GM23338 (cell line): ENCODE measurements around the gene SBF2. TPM values are rescaled to one million over a fixed set of nuclear protein-coding genes. Genes with fewer than 3 reads are reported as not detected.

Experiments used
- ATAC-seq: fragments of 200-7000 bp; cut with Tn5 transposase; 3 replicates; pipeline ENCODE4 v1.9.1; 2020
- DNase-seq: peaks from one replicate; pipeline ENCODE4 v3.0.0-alpha.2; 2015; ENCODE audit warnings: low spot score
- H2AFZ ChIP-seq: fragments of 200-600 bp; sonication (generic); 2 replicates; pipeline ENCODE4 v1.8.0; 2016; ENCODE audit warnings: antibody characterized with exemption, mild to moderate bottlenecking, moderate library complexity
- H3F3A ChIP-seq: fragments of 200-600 bp; sonication (generic); replicated peaks from 2 replicates; pipeline ENCODE4 v1.8.0; 2017; ENCODE audit warnings: antibody characterized with exemption, mixed run types, low read depth
- H3K27ac ChIP-seq: fragments of 200-600 bp; sonication (generic); 2 replicates; pipeline ENCODE4 v1.6.1; 2016; ENCODE audit warnings: low read depth
- H3K27me3 ChIP-seq: fragments of 200-600 bp; sonication (generic); 2 replicates; pipeline ENCODE4 v1.8.0; 2016; ENCODE audit warnings: mild to moderate bottlenecking, mixed run types, moderate library complexity; ENCODE audit not compliant: insufficient read depth
- H3K36me3 ChIP-seq: fragments of 200-600 bp; sonication (generic); 2 replicates; pipeline ENCODE4 v1.8.0; 2016; ENCODE audit warnings: mild to moderate bottlenecking; ENCODE audit not compliant: insufficient read depth
- H3K4me1 ChIP-seq: fragments of 200-600 bp; sonication (generic); 2 replicates; pipeline ENCODE4 v1.8.0; 2016; ENCODE audit warnings: mild to moderate bottlenecking, moderate library complexity; ENCODE audit not compliant: insufficient read depth
- H3K4me2 ChIP-seq: fragments of 200-600 bp; sonication (generic); 2 replicates; pipeline ENCODE4 v1.7.1; 2017; ENCODE audit warnings: mixed run types
- H3K4me3 ChIP-seq: fragments of 200-600 bp; sonication (generic); 2 replicates; pipeline ENCODE4 v1.6.1; 2016; ENCODE audit warnings: mixed run types
- H3K79me2 ChIP-seq: fragments of 200-600 bp; sonication (generic); replicated peaks from 2 replicates; pipeline ENCODE4 v1.8.0; 2017; ENCODE audit warnings: mild to moderate bottlenecking; ENCODE audit not compliant: insufficient read depth
- H3K9me2 ChIP-seq: fragments of 200-600 bp; sonication (generic); 2 replicates; pipeline ENCODE4 v1.8.0; 2017; ENCODE audit not compliant: insufficient read depth
- H4K20me1 ChIP-seq: fragments of 200-600 bp; sonication (generic); replicated peaks from 2 replicates; pipeline ENCODE4 v1.8.0; 2017; ENCODE audit warnings: mild to moderate bottlenecking; ENCODE audit not compliant: insufficient read depth
- H3K27ac Mint-ChIP-seq: 2 replicates; pipeline ENCODE4 v1.8.0; 2020; ENCODE audit warnings: inconsistent platforms, mild to moderate bottlenecking, moderate library complexity, mixed read lengths
- H3K27me3 Mint-ChIP-seq: 3 replicates; pipeline ENCODE4 v1.8.0; 2022; ENCODE audit warnings: low read depth, mild to moderate bottlenecking, moderate library complexity, mixed read lengths, inconsistent platforms; ENCODE audit not compliant: insufficient read depth, poor library complexity
- H3K36me3 Mint-ChIP-seq: 3 replicates; pipeline ENCODE4 v1.8.0; 2021; ENCODE audit warnings: low read depth, mild to moderate bottlenecking, inconsistent platforms, moderate library complexity, mixed read lengths
- H3K4me1 Mint-ChIP-seq: 3 replicates; pipeline ENCODE4 v1.8.0; 2020; ENCODE audit warnings: mild to moderate bottlenecking, inconsistent platforms, mixed read lengths
- H3K4me3 Mint-ChIP-seq: 3 replicates; pipeline ENCODE4 v1.8.0; 2021; ENCODE audit warnings: moderate library complexity, mild to moderate bottlenecking, inconsistent platforms, mixed read lengths
- H3K9me3 Mint-ChIP-seq: 3 replicates; pipeline ENCODE4 v1.8.0; 2020; ENCODE audit warnings: moderate library complexity, mild to moderate bottlenecking, inconsistent platforms, mixed read lengths
- CREB1 ChIP-seq: fragments of 250-450 bp; sonication (Bioruptor Pico); IDR thresholded peaks from 2 replicates; pipeline ENCODE4 v1.5.0; 2020; ENCODE audit warnings: low read depth, mild to moderate bottlenecking, moderate library complexity
- CTCF ChIP-seq, 2 experiments: fragments of 200-600 bp in 1 of 2; sonication (generic) in 1 of 2; conservative IDR thresholded peaks; 2 replicates each; pipeline versions ENCODE4 v1.5.1 to v1.6.1; 2016 to 2017; ENCODE audit warnings: antibody characterized with exemption in 2 of 2, low read depth in 2 of 2, mild to moderate bottlenecking in 2 of 2, moderate library complexity in 1 of 2
- EZH2phosphoT487 ChIP-seq: fragments of 200-600 bp; sonication (generic); IDR thresholded peaks from one replicate; pipeline ENCODE4 v1.8.1; 2018; ENCODE audit warnings: antibody characterized with exemption; ENCODE audit not compliant: unreplicated experiment
- POLR2AphosphoS5 ChIP-seq: IDR thresholded peaks from 2 replicates; pipeline ENCODE4 v1.6.1; 2016; ENCODE audit warnings: antibody characterized with exemption, low read depth
- REST ChIP-seq: IDR thresholded peaks from one replicate; pipeline ENCODE4 v1.6.1; 2018; ENCODE audit warnings: antibody characterized with exemption; ENCODE audit not compliant: unreplicated experiment
- ZNF462 ChIP-seq: fragments of 250-450 bp; sonication (Bioruptor Pico); IDR thresholded peaks from 2 replicates; pipeline ENCODE4 v1.5.0; 2020; ENCODE audit warnings: mild to moderate bottlenecking, moderate library complexity
- long read RNA-seq: library from polyadenylated mRNA; unstranded; transcript quantifications from one replicate; pipeline ENCODE4 v2.0.0, GENCODE V29; 2020; ENCODE audit not compliant: unreplicated experiment
- polyA plus RNA-seq: library from polyadenylated mRNA; unstranded; fragments of >200 nt; fragmentation: Nextera tagmentation; extraction: Ambion mirVana; gene quantifications from 2 replicates; pipeline ENCODE4 v1.2.1, GENCODE V29; 2016
- total RNA-seq: library from RNA; depleted of rRNA; stranded (reverse); fragments of >200 nt; shearing (Covaris generic); gene quantifications from 2 replicates; pipeline ENCODE4 v1.2.3, GENCODE V29; 2014; rRNA removed

Gene SBF2
- total RNA-seq (49.1 and 53.5 TPM in 2 replicates), polyA plus RNA-seq (20.2 and 25.6 TPM in 2 replicates)
- long read RNA-seq, partial matches to known transcripts, result 3 of 4 reads
- long read RNA-seq, other reads (novel, unspliced or antisense), result 1 of 4 reads

- DNase-seq (peak; percentile 88), ATAC-seq (peak; percentile 75)
- peak within 1 kb of the TSS; percentile 93 for H3K4me3 ChIP-seq
- H3K4me1 ChIP-seq, result peaks cover 43% of the 10 kb centered on the region
- peak within 1 kb of the TSS; percentile 93 for H2AFZ ChIP-seq
- peaks cover 3% of the 10 kb centered on the region for H3K27me3 Mint-ChIP-seq
- H3K9me2 ChIP-seq, result no peaks in the 10 kb centered on the region
- peak within 1 kb of the TSS; percentile 95; the same call in 1 of the 2 replicates for H3K27ac Mint-ChIP-seq
- H3K4me3 Mint-ChIP-seq, result peak within 1 kb of the TSS; percentile 90
- no peaks in the 10 kb centered on the region for H3K27me3 ChIP-seq
- H3F3A ChIP-seq, result no peaks in the 10 kb centered on the region
- H3K27ac ChIP-seq, result peak within 1 kb of the TSS; percentile 99
- peaks cover 38% of the 10 kb centered on the region for H3K79me2 ChIP-seq
- H3K9me3 Mint-ChIP-seq, result no peaks in the 10 kb centered on the region; the same call in 1 of the 3 replicates
- no peaks in the 10 kb centered on the region for H3K36me3 ChIP-seq
- H4K20me1 ChIP-seq, result peaks cover 12% of the 10 kb centered on the region; the same call in 1 of the 2 replicates
- H3K36me3 Mint-ChIP-seq, result peaks cover 12% of the 10 kb centered on the region
- H3K4me2 ChIP-seq, result peak within 1 kb of the TSS; percentile 92
- TF ChIP-seq EZH2phosphoT487 (no peak), CTCF (conservative IDR thresholded peaks at IDR 0.05; ENCODE audit: low read depth in 2 of 2) (no peak), REST (peak; percentile 15), CREB1 (peak; percentile 57), ZNF462 (CRISPR knock-in tag) (no peak), POLR2AphosphoS5 (peak; percentile 50)
- peaks cover 45% of the 10 kb centered on the region for H3K4me1 Mint-ChIP-seq
Observed at GRCh38 chr11:10293423-10294289, at the start of gene SBF2. SBF2 (minus strand) TSS chr11:10294219; CDS start chr11:10294069, 150 bp downstream.
